AG10803 (cell line): ENCODE results near the gene GRM3.
"Not testable (repeated sequence)": the region's sequence is repeated elsewhere in the genome, so short reads cannot be mapped to it uniquely, and the experiment has no call there.

Experiments
- DNase-seq: peaks from one replicate; pipeline ENCODE4 v3.0.0; 2010; ENCODE audit warnings: low read depth
- H3K4me3 ChIP-seq: 2 replicates; pipeline ENCODE4 v1.5.1; 2011; ENCODE audit warnings: mild to moderate bottlenecking, low read length, control low read depth
- TF ChIP-seq, protein P1 (sequence below): conservative IDR thresholded peaks from 2 replicates; pipeline ENCODE4 v1.5.1; 2011; ENCODE audit warnings: mild to moderate bottlenecking, low read length, control low read depth, inconsistent platforms

Gene GRM3

GRCh38 chr7:86643561-86644281 lies at the start of gene GRM3:
GRM3 (plus strand) TSS chr7:86643909; CDS start chr7:86765146, 121,237 bp downstream.
- no peak for DNase-seq
- TF ChIP-seq, protein P1, sequence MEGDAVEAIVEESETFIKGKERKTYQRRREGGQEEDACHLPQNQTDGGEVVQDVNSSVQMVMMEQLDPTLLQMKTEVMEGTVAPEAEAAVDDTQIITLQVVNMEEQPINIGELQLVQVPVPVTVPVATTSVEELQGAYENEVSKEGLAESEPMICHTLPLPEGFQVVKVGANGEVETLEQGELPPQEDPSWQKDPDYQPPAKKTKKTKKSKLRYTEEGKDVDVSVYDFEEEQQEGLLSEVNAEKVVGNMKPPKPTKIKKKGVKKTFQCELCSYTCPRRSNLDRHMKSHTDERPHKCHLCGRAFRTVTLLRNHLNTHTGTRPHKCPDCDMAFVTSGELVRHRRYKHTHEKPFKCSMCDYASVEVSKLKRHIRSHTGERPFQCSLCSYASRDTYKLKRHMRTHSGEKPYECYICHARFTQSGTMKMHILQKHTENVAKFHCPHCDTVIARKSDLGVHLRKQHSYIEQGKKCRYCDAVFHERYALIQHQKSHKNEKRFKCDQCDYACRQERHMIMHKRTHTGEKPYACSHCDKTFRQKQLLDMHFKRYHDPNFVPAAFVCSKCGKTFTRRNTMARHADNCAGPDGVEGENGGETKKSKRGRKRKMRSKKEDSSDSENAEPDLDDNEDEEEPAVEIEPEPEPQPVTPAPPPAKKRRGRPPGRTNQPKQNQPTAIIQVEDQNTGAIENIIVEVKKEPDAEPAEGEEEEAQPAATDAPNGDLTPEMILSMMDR = no peak
- no peak within 1 kb of the TSS for H3K4me3 ChIP-seq

DNA sequence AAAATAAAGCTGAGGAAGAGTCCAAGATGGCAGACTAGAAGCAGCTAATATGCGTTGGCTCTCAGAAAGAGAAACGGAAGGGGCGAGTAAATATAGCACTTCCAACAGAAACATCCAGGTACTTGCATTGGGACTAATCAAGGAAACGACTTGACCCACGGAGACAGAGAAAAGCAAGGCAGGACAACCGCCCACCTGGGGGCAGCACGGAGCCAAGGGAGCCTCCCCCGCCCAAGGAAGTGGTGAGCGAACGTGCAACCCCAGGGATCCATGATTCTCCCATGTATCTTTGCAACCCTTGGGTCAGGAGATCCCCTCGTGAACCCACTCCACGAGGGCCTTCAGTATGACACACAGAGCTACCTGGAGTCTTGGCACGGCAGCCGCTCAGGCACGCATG lies 45.4 kb upstream of the GRM3 start:
- TF ChIP-seq, protein P1 = no peak
- no peak for DNase-seq
- H3K4me3 ChIP-seq = no peak overlapping the region

GRCh38 chr7:86598721-86599120 lies 45.0 kb upstream of the GRM3 start:
- H3K4me3 ChIP-seq = no peak overlapping the region
- no peak for DNase-seq
- TF ChIP-seq, protein P1 = no peak

- TF ChIP-seq, protein P1 = no peak
- no peak overlapping the region for H3K4me3 ChIP-seq
- DNase-seq = no peak
These were observed 43.0 kb upstream of the GRM3 start for GRCh38 chr7:86600506-86601290.

DNA sequence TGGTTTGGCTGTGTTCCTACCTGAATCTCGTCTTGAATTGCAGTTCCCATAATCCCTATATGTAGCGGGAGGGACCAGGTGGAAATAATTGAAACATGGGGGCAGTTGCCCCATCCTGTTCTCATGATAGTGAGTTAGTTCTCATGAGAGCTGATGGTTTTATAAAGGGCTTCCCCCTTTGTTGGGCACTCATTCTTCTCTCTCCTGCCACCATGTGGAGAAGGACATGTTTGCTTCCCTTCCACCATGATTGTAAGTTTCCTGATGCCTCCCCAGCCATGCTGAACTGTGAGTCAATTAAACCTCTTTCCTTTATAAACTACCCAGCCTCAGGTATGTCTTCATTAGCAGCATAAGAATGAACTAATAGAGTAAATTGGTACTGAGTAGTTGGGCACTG lies 28.0 kb upstream of the GRM3 start:
- DNase-seq, H3K4me3 ChIP-seq: not testable (repeated sequence)

GRCh38 chr7:86644282-86645224 lies 844 bp downstream of the GRM3 start:
- TF ChIP-seq, protein P1 = no peak
- no peak overlapping the region for H3K4me3 ChIP-seq
- no peak for DNase-seq

DNA sequence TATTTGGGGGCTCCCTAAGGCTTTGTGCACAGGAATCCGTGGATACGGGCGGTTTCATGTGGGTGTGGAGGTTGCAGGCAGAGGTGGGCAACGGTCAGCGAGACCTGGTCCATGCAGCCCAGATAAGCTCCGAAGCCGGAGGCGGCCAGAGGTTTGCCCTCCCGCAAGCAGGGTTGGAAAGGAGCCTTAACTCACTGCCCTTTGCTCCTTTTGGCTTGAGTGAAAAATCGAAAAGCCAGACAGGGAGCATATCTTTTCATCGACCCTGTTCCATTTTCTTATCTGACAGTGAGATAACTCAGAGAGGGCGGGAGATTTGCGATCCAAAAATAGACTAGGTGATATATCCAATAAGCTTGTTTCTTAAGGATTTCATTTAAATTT lies 1.5 kb downstream of the GRM3 start:
- DNase-seq = no peak
- TF ChIP-seq, protein P1 = no peak
- H3K4me3 ChIP-seq = no peak overlapping the region
